GM23248 (cell line): ENCODE results near the gene AKT1S1. TPM values are rescaled to one million over a fixed set of nuclear protein-coding genes. Genes with fewer than 3 reads are reported as not detected.
A peak's percentile ranks its signal among the peaks of the same experiment; 100 is the strongest.

Experiments
- DNase-seq: peaks from one replicate; pipeline ENCODE4 v3.0.0-alpha.2; 2015
- H2AFZ ChIP-seq: fragments of 200-600 bp; sonication (generic); 2 replicates; pipeline ENCODE4 v1.6.1; 2016; ENCODE audit warnings: antibody characterized with exemption
- H3F3A ChIP-seq: fragments of 200-600 bp; sonication (generic); 2 replicates; pipeline ENCODE4 v1.6.1; 2016; ENCODE audit warnings: mild to moderate bottlenecking, antibody characterized with exemption, mixed run types; ENCODE audit not compliant: insufficient read depth
- H3K27ac ChIP-seq: fragments of 200-600 bp; sonication (generic); 2 replicates; pipeline ENCODE4 v1.5.1; 2016; ENCODE audit warnings: mild to moderate bottlenecking
- H3K27me3 ChIP-seq: fragments of 200-600 bp; sonication (generic); replicated peaks from 2 replicates; pipeline ENCODE4 v1.6.1; 2016; ENCODE audit warnings: mild to moderate bottlenecking; ENCODE audit not compliant: insufficient read depth
- H3K36me3 ChIP-seq: fragments of 200-600 bp; sonication (generic); 2 replicates; pipeline ENCODE4 v1.6.1; 2016; ENCODE audit warnings: low read depth, mild to moderate bottlenecking
- H3K4me1 ChIP-seq: fragments of 200-600 bp; sonication (generic); 2 replicates; pipeline ENCODE4 v1.6.1; 2016; ENCODE audit warnings: mild to moderate bottlenecking; ENCODE audit not compliant: insufficient read depth
- H3K4me2 ChIP-seq: fragments of 200-600 bp; sonication (generic); one replicate; pipeline ENCODE4 v1.6.1; 2016; ENCODE audit warnings: mild to moderate bottlenecking; ENCODE audit not compliant: unreplicated experiment
- H3K4me3 ChIP-seq: fragments of 200-600 bp; sonication (generic); 2 replicates; pipeline ENCODE4 v1.5.1; 2016; ENCODE audit warnings: mild to moderate bottlenecking
- H3K79me2 ChIP-seq: fragments of 200-600 bp; sonication (generic); 2 replicates; pipeline ENCODE4 v1.6.1; 2016; ENCODE audit warnings: mild to moderate bottlenecking; ENCODE audit not compliant: insufficient read depth
- H3K9ac ChIP-seq: fragments of 200-600 bp; sonication (generic); 2 replicates; pipeline ENCODE4 v1.6.1; 2016; ENCODE audit warnings: mild to moderate bottlenecking
- H3K9me2 ChIP-seq: fragments of 200-600 bp; sonication (generic); 2 replicates; pipeline ENCODE4 v1.6.1; 2016; ENCODE audit warnings: mixed run types, mild to moderate bottlenecking, moderate library complexity; ENCODE audit not compliant: insufficient read depth
- H3K9me3 ChIP-seq: fragments of 200-600 bp; sonication (generic); one replicate; pipeline ENCODE4 v1.6.1; 2017; ENCODE audit warnings: low read depth
- H4K20me1 ChIP-seq: fragments of 200-600 bp; sonication (generic); 2 replicates; pipeline ENCODE4 v1.6.0; 2016; ENCODE audit not compliant: insufficient read depth
- EZH2 ChIP-seq: fragments of 200-600 bp; sonication (generic); IDR thresholded peaks from 2 replicates; pipeline ENCODE4 v1.6.1; 2018; ENCODE audit warnings: antibody characterized with exemption, mild to moderate bottlenecking; ENCODE audit not compliant: insufficient read depth, poor library complexity, severe bottlenecking
- EZH2phosphoT487 ChIP-seq: fragments of 200-600 bp; sonication (generic); IDR thresholded peaks from 2 replicates; pipeline ENCODE4 v1.6.1; 2018; ENCODE audit warnings: antibody characterized with exemption, moderate library complexity, mild to moderate bottlenecking, low read depth; ENCODE audit not compliant: insufficient read depth
- WGBS, 2 experiments: methylation state at CpG; one replicate each; pipeline ENCODE4 v1.1.6; 2015 to 2017; ENCODE audit warnings: low lambda C conversion rate in 2 of 2, low coverage in 1 of 2; ENCODE audit errors: missing lambda C conversion rate in 2 of 2; 5-methylcytosine and 5-hydroxymethylcytosine counted together
- in situ Hi-C: fragments of 300-500 bp; cut with MboI; formaldehyde crosslinking; loops from 2 replicates; pipeline ENCODE4 v1.15.0; 2020
- polyA plus RNA-seq: library from polyadenylated mRNA; unstranded; fragments of >200 nt; fragmentation: Nextera tagmentation; extraction: Ambion mirVana; gene quantifications from 2 replicates; pipeline ENCODE4 v1.2.1, GENCODE V29; 2016
- total RNA-seq: library from RNA; depleted of rRNA; stranded (reverse); fragments of >200 nt; shearing (Covaris generic); gene quantifications from 2 replicates; pipeline ENCODE4 v1.2.3, GENCODE V29; 2014

Gene AKT1S1
- total and polyA plus RNA-seq, 2 experiments from 2014 or later: 17.3 to 60.4 TPM

GRCh38 chr19:49869484-49870308 is 7.5 kb downstream of the AKT1S1 start:
- Histone ChIP-seq H3K9me3 (no peaks in the 10 kb centered on the region), H3K4me3 (peak overlapping the region; percentile 68), H3K9me2 (no peaks in the 10 kb centered on the region), H3K4me1 (peaks cover 20% of the 10 kb centered on the region), H3K27me3 (no peaks in the 10 kb centered on the region), H3K36me3 (peaks cover 3% of the 10 kb centered on the region; the same call in 1 of the 2 replicates), H3K4me2 (peak overlapping the region; percentile 73), H3F3A (peaks cover 20% of the 10 kb centered on the region), H4K20me1 (no peaks in the 10 kb centered on the region), H3K27ac (peak overlapping the region; percentile 50), H2AFZ (peak overlapping the region; percentile 51; the same call in 1 of the 2 replicates), H3K79me2 (peaks cover 55% of the 10 kb centered on the region), H3K9ac (peak overlapping the region; percentile 69)
- TF ChIP-seq EZH2phosphoT487: no peak
- TF ChIP-seq EZH2: no peak
- WGBS, 2 experiments: 2 to 3% methylated on average over 42 to 58 of the region's 67 CpGs
- DNase-seq: peak; percentile 100
- in situ Hi-C loops: no loop called here

- Histone ChIP-seq H2AFZ (peak overlapping the region; percentile 70), H3K9me2 (no peaks in the 10 kb centered on the region), H3K9ac (peak overlapping the region; percentile 43; the same call in 1 of the 2 replicates), H3K36me3 (peaks cover 9% of the 10 kb centered on the region; the same call in 1 of the 2 replicates), H3F3A (peaks cover 24% of the 10 kb centered on the region), H3K4me1 (peaks cover 20% of the 10 kb centered on the region), H3K27ac (peak overlapping the region; percentile 36), H4K20me1 (no peaks in the 10 kb centered on the region), H3K4me3 (peak overlapping the region; percentile 68), H3K9me3 (no peaks in the 10 kb centered on the region), H3K27me3 (no peaks in the 10 kb centered on the region), H3K4me2 (peak overlapping the region; percentile 73), H3K79me2 (peaks cover 55% of the 10 kb centered on the region)
- no peak for DNase-seq
- in situ Hi-C loops: no loop called here
- WGBS, 2 experiments: 0 to 2% methylated on average over 14 to 15 of the region's 15 CpGs
- no peak for TF ChIP-seq EZH2
- no peak for TF ChIP-seq EZH2phosphoT487
Measured at GRCh38 chr19:49869009-49869483, 8.1 kb downstream of the AKT1S1 start.

GRCh38 chr19:49866933-49867782 is 10.0 kb downstream of the AKT1S1 start, which contains the start of gene PNKP:
Gene PNKP (minus strand): TSS chr19:49867576. CDS start chr19:49867204, 372 bp downstream.
- Histone ChIP-seq H3K79me2 (peaks cover 51% of the 10 kb centered on the region), H3K36me3 (peaks cover 11% of the 10 kb centered on the region; the same call in 1 of the 2 replicates), H3K9ac (peak within 1 kb of the TSS; percentile 82), H4K20me1 (no peaks in the 10 kb centered on the region), H3K27me3 (no peaks in the 10 kb centered on the region), H3K27ac (peak within 1 kb of the TSS; percentile 92), H3K4me2 (peak within 1 kb of the TSS; percentile 98), H3F3A (peaks cover 24% of the 10 kb centered on the region), H3K9me3 (no peaks in the 10 kb centered on the region), H3K4me1 (peaks cover 20% of the 10 kb centered on the region), H2AFZ (peak within 1 kb of the TSS; percentile 78), H3K4me3 (peak within 1 kb of the TSS; percentile 94), H3K9me2 (no peaks in the 10 kb centered on the region)
- peak; percentile 95 for DNase-seq
- in situ Hi-C loops: no loop called here
- 0 to 1% methylated on average over 54 to 55 of the region's 65 CpGs for WGBS, 2 experiments
- TF ChIP-seq EZH2phosphoT487 (no peak), EZH2 (no peak)

- Histone ChIP-seq H3K9me3 (no peaks in the 10 kb centered on the region), H3K4me3 (no peak overlapping the region), H2AFZ (no peak overlapping the region), H3F3A (peaks cover 18% of the 10 kb centered on the region), H3K9me2 (no peaks in the 10 kb centered on the region), H3K79me2 (peaks cover 32% of the 10 kb centered on the region), H3K9ac (no peak overlapping the region), H4K20me1 (no peaks in the 10 kb centered on the region), H3K36me3 (peaks cover 9% of the 10 kb centered on the region; the same call in 1 of the 2 replicates), H3K4me1 (peaks cover 14% of the 10 kb centered on the region; the same call in 1 of the 2 replicates), H3K4me2 (peak overlapping the region; percentile 98), H3K27me3 (no peaks in the 10 kb centered on the region), H3K27ac (no peak overlapping the region)
- no peak for DNase-seq
- 83 to 85% methylated on average over 13 of the region's 13 CpGs for WGBS, 2 experiments
- TF ChIP-seq EZH2phosphoT487 (no peak), EZH2 (no peak)
- in situ Hi-C loops: no loop called here
Measured at GRCh38 chr19:49864890-49865289, 12.3 kb downstream of the AKT1S1 start.
